Stimulated activated CD4-positive, alpha-beta T cell treated with anti-CD3 and anti-CD28 coated beads, Interleukin-12 subunit alpha, Interleukin-12 subunit beta, amount 100 ng/mL, for 24 hours (primary cell): Measurements from ENCODE around the gene CCDC89.
"Not testable (repeated sequence)": the region's sequence is repeated elsewhere in the genome, so short reads cannot be mapped to it uniquely, and the experiment has no call there.

Experiments
- DNase-seq, 2 experiments: peaks; one replicate each; pipeline ENCODE4 v3.0.0-alpha.2; 2020; ENCODE audit warnings: low read depth in 2 of 2

Gene CCDC89

GRCh38 chr11:85694385-85694980 lies 8.5 kb upstream of the CCDC89 start:
- DNase-seq, result no peak

GRCh38 chr11:85685125-85685819 lies 723 bp downstream of the CCDC89 start:
- DNase-seq, result no peak

GRCh38 chr11:85682330-85683305 lies 3.4 kb downstream of the CCDC89 start:
- peak; percentile 37 to 51 for DNase-seq

- no peak for DNase-seq
These were observed 5.1 kb downstream of the CCDC89 start for GRCh38 chr11:85680897-85681296.

GRCh38 chr11:85679576-85679975 lies 6.4 kb downstream of the CCDC89 start:
- no peak for DNase-seq

- no peak for DNase-seq
These were observed 12.6 kb downstream of the CCDC89 start for GRCh38 chr11:85673393-85673792.

GRCh38 chr11:85672105-85672902 lies 13.7 kb downstream of the CCDC89 start:
- DNase-seq, result no peak

GRCh38 chr11:85670949-85671663 lies 14.9 kb downstream of the CCDC89 start:
- DNase-seq, result not testable (repeated sequence)

GRCh38 chr11:85668157-85668556 lies 17.8 kb downstream of the CCDC89 start:
- DNase-seq, result no peak

GRCh38 chr11:85666687-85667086 lies 19.3 kb downstream of the CCDC89 start:
- no peak for DNase-seq

- DNase-seq, result no peak
These were observed 20.3 kb downstream of the CCDC89 start for GRCh38 chr11:85665733-85666132.

- peak; percentile 92 for DNase-seq
These were observed 21.1 kb downstream of the CCDC89 start, which contains the start of gene CREBZF for GRCh38 chr11:85664615-85665481. CREBZF (minus strand) TSS chr11:85665129; CDS start chr11:85664875, 254 bp downstream.

- DNase-seq, result peak; percentile 68 to 77
These were observed 22.0 kb downstream of the CCDC89 start for GRCh38 chr11:85663753-85664614.

- no peak for DNase-seq
These were observed 22.8 kb downstream of the CCDC89 start for GRCh38 chr11:85663080-85663752.

- DNase-seq, result no peak
These were observed 23.9 kb downstream of the CCDC89 start for GRCh38 chr11:85661972-85662664.

GRCh38 chr11:85658180-85658579 lies 27.8 kb downstream of the CCDC89 start:
- no peak for DNase-seq

GRCh38 chr11:85656777-85657176 lies 29.2 kb downstream of the CCDC89 start:
- DNase-seq, result no peak

GRCh38 chr11:85654343-85654742 lies 31.7 kb downstream of the CCDC89 start:
- DNase-seq, result not testable (repeated sequence)
